Parathyroid adenoma (tissue), 2 donors: ENCODE data around the gene SYT14.
"Not testable (repeated sequence)": the region's sequence is repeated elsewhere in the genome, so short reads cannot be mapped to it uniquely, and the experiment has no call there.

ENCODE experiments used
- H2AFZ ChIP-seq: fragments of 300-600 bp; sonication (generic); one replicate; pipeline ENCODE4 v1.7.0; 2017; ENCODE audit warnings: antibody characterized with exemption, mild to moderate bottlenecking
- H3K27ac ChIP-seq: fragments of 300-600 bp; sonication (generic); one replicate; pipeline ENCODE4 v1.7.0; 2017
- H3K27me3 ChIP-seq: fragments of 300-600 bp; sonication (generic); one replicate; pipeline ENCODE4 v1.7.0; 2017; ENCODE audit warnings: low read length; ENCODE audit not compliant: control insufficient read depth, insufficient read depth
- H3K36me3 ChIP-seq: fragments of 300-600 bp; sonication (generic); one replicate; pipeline ENCODE4 v1.7.0; 2017; ENCODE audit warnings: low read length; ENCODE audit not compliant: control insufficient read depth, insufficient read depth
- H3K4me1 ChIP-seq: fragments of 300-600 bp; sonication (generic); one replicate; pipeline ENCODE4 v1.7.0; 2017; ENCODE audit warnings: control low read depth
- H3K4me2 ChIP-seq: fragments of 300-600 bp; sonication (generic); one replicate; pipeline ENCODE4 v1.7.0; 2017; ENCODE audit warnings: low read length
- H3K4me3 ChIP-seq: fragments of 300-600 bp; sonication (generic); one replicate; pipeline ENCODE4 v1.7.0; 2017; ENCODE audit warnings: low read depth, low read length
- H3K79me2 ChIP-seq: fragments of 300-600 bp; sonication (generic); one replicate; pipeline ENCODE4 v1.7.0; 2017; ENCODE audit warnings: control low read depth
- H3K9ac ChIP-seq: fragments of 300-600 bp; sonication (generic); one replicate; pipeline ENCODE4 v1.7.0; 2017; ENCODE audit warnings: mild to moderate bottlenecking
- H3K9me3 ChIP-seq: fragments of 300-600 bp; sonication (generic); one replicate; pipeline ENCODE4 v1.7.0; 2017; ENCODE audit warnings: low read length; ENCODE audit not compliant: control insufficient read depth
- CTCF ChIP-seq: fragments of 300-600 bp; sonication (generic); IDR thresholded peaks from one replicate; pipeline ENCODE4 v1.7.0; 2017; ENCODE audit warnings: antibody characterized with exemption, mild to moderate bottlenecking
- donor health status: primary hyperparathyroidism.

Gene SYT14

GRCh38 chr1:209960926-209961325, 22.9 kb downstream of the SYT14 start:
- no peaks in the 10 kb centered on the region for H3K4me1 ChIP-seq
- H3K79me2 ChIP-seq, result no peaks in the 10 kb centered on the region
- H3K4me2 ChIP-seq, result no peak overlapping the region
- no peak for TF ChIP-seq CTCF
- no peak overlapping the region for H3K9ac ChIP-seq
- H3K4me3 ChIP-seq, result no peak overlapping the region
- H3K36me3 ChIP-seq, result no peaks in the 10 kb centered on the region
- no peaks in the 10 kb centered on the region for H3K27me3 ChIP-seq
- H3K9me3 ChIP-seq, result no peaks in the 10 kb centered on the region
- no peak overlapping the region for H2AFZ ChIP-seq
- no peak overlapping the region for H3K27ac ChIP-seq

GRCh38 chr1:209962388-209962787, 24.4 kb downstream of the SYT14 start:
- Histone ChIP-seq H3K4me3 (no peak overlapping the region), H3K4me2 (no peak overlapping the region), H3K9me3 (no peaks in the 10 kb centered on the region), H3K36me3 (no peaks in the 10 kb centered on the region), H3K27ac (no peak overlapping the region), H2AFZ (no peak overlapping the region), H3K9ac (no peak overlapping the region), H3K27me3 (no peaks in the 10 kb centered on the region), H3K4me1 (no peaks in the 10 kb centered on the region), H3K79me2 (no peaks in the 10 kb centered on the region)
- TF ChIP-seq CTCF, result no peak

GRCh38 chr1:209962856-209963255, 24.8 kb downstream of the SYT14 start:
- H3K27me3 ChIP-seq, result no peaks in the 10 kb centered on the region

GRCh38 chr1:209965996-209966395, 28.0 kb downstream of the SYT14 start:
- H3K4me1 ChIP-seq, result no peaks in the 10 kb centered on the region
- H3K79me2 ChIP-seq, result peaks cover 2% of the 10 kb centered on the region
- H2AFZ ChIP-seq, result no peak overlapping the region
- no peak overlapping the region for H3K27ac ChIP-seq
- no peak overlapping the region for H3K4me2 ChIP-seq
- H3K9ac ChIP-seq, result no peak overlapping the region
- TF ChIP-seq CTCF, result no peak
- H3K9me3 ChIP-seq, result no peaks in the 10 kb centered on the region
- H3K36me3 ChIP-seq, result no peaks in the 10 kb centered on the region
- H3K27me3 ChIP-seq, result no peaks in the 10 kb centered on the region
- no peak overlapping the region for H3K4me3 ChIP-seq

More at GRCh38 chr1:209962856-209963255, 24.8 kb downstream of the SYT14 start:
- Histone ChIP-seq H3K4me1 (no peaks in the 10 kb centered on the region), H2AFZ (no peak overlapping the region), H3K4me2 (no peak overlapping the region), H3K79me2 (no peaks in the 10 kb centered on the region), H3K4me3 (no peak overlapping the region), H3K36me3 (no peaks in the 10 kb centered on the region), H3K9ac (no peak overlapping the region), H3K27ac (no peak overlapping the region), H3K9me3 (no peaks in the 10 kb centered on the region)
- TF ChIP-seq CTCF, result no peak

- not testable (repeated sequence) for H3K79me2 ChIP-seq, H3K9me3 ChIP-seq, H3K27ac ChIP-seq, H3K36me3 ChIP-seq, H2AFZ ChIP-seq, H3K4me3 ChIP-seq, H3K4me1 ChIP-seq, H3K27me3 ChIP-seq, H3K4me2 ChIP-seq, H3K9ac ChIP-seq
These were observed 40.7 kb downstream of the SYT14 start for GRCh38 chr1:209978721-209979120.
